Dendritic cell treated with granulocyte-macrophage colony-stimulating factor and Interleukin-4, amounts not matched to agents 40 ng/mL and 50 ng/mL, for 4 days (primary cell): Measurements from ENCODE around the gene OGN.

Experiments
- H3K27ac Mint-ChIP-seq: one replicate; pipeline ENCODE4 v1.8.0; 2022; ENCODE audit warnings: mild to moderate bottlenecking, mixed read lengths
- H3K27me3 Mint-ChIP-seq: one replicate; pipeline ENCODE4 v1.8.0; 2022; ENCODE audit warnings: mild to moderate bottlenecking, mixed read lengths
- H3K36me3 Mint-ChIP-seq: one replicate; pipeline ENCODE4 v1.8.0; 2022; ENCODE audit warnings: low read depth, mixed read lengths
- H3K4me1 Mint-ChIP-seq: one replicate; pipeline ENCODE4 v1.8.0; 2022; ENCODE audit warnings: low read depth, mixed read lengths
- H3K4me3 Mint-ChIP-seq: one replicate; pipeline ENCODE4 v1.8.0; 2022; ENCODE audit warnings: mild to moderate bottlenecking, moderate library complexity, mixed read lengths
- H3K9me3 Mint-ChIP-seq: one replicate; pipeline ENCODE4 v1.8.0; 2022; ENCODE audit warnings: mixed read lengths
- intact Hi-C: fragments of 100-400 bp; cut with micrococcal nuclease; formaldehyde crosslinking; loops from one replicate; pipeline ENCODE4 v1.15.0; 2022

OGN gene

DNA sequence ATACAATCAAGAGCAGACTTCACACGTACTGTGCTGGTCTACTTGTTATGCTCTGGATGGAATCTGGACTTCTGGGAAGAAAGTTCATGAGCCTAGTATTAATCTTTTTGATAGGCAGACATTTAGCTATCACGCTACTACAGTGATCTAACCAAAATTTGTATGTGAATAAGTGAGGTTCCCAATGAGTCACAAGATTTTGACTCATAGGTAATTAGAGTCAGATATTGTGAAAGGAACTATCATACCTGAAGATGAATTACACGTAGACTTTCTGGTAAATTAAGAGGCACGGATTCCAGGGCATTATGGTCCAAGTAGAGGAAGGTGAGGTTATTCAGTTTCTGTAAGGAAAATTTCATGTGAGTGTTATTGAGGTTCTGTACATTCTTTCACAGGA lies 18.4 kb downstream of the OGN start:
- Mint-ChIP-seq H3K9me3 (no peaks in the 10 kb centered on the region), H3K4me3 (no peak overlapping the region), H3K36me3 (no peaks in the 10 kb centered on the region), H3K27ac (no peak overlapping the region), H3K27me3 (no peaks in the 10 kb centered on the region), H3K4me1 (no peaks in the 10 kb centered on the region)
- intact Hi-C loops = no loop called here

GRCh38 chr9:92385477-92385876 lies 18.9 kb downstream of the OGN start:
- Mint-ChIP-seq H3K4me3 (no peak overlapping the region), H3K27ac (no peak overlapping the region), H3K36me3 (no peaks in the 10 kb centered on the region), H3K4me1 (no peaks in the 10 kb centered on the region), H3K27me3 (no peaks in the 10 kb centered on the region), H3K9me3 (no peaks in the 10 kb centered on the region)
- intact Hi-C loops = no loop called here

GRCh38 chr9:92385001-92385400 lies 19.4 kb downstream of the OGN start:
- H3K4me1 Mint-ChIP-seq = no peaks in the 10 kb centered on the region
- H3K4me3 Mint-ChIP-seq = no peak overlapping the region
- no peak overlapping the region for H3K27ac Mint-ChIP-seq
- intact Hi-C loops = no loop called here
- no peaks in the 10 kb centered on the region for H3K27me3 Mint-ChIP-seq
- H3K9me3 Mint-ChIP-seq = no peaks in the 10 kb centered on the region
- no peaks in the 10 kb centered on the region for H3K36me3 Mint-ChIP-seq

GRCh38 chr9:92384375-92384774 lies 20.0 kb downstream of the OGN start:
- no peaks in the 10 kb centered on the region for H3K27me3 Mint-ChIP-seq
- intact Hi-C loops = no loop called here
- no peaks in the 10 kb centered on the region for H3K4me1 Mint-ChIP-seq
- H3K27ac Mint-ChIP-seq = no peak overlapping the region
- no peak overlapping the region for H3K4me3 Mint-ChIP-seq
- no peaks in the 10 kb centered on the region for H3K36me3 Mint-ChIP-seq
- H3K9me3 Mint-ChIP-seq = no peaks in the 10 kb centered on the region

DNA sequence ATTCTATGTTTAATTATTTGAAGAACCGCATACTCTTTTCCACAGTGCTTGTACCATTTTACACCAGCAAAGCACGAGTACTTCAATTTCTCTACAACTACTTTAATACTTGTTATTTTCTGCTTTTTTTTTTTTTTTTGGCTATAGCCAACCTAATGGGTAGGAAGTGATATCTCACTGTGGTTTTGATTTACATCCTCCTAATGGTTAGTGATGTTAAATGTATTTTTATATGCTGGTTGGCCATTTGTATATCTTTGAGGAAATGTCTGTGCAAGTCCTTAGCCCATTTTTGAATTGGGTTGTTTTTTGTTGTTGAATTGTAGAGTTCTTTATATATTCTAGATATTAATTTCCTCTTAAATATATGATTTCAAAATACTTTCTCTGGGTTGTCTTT lies 22.6 kb downstream of the OGN start:
- Mint-ChIP-seq H3K4me3 (no peak overlapping the region), H3K27ac (no peak overlapping the region), H3K9me3 (no peaks in the 10 kb centered on the region), H3K27me3 (no peaks in the 10 kb centered on the region), H3K4me1 (no peaks in the 10 kb centered on the region), H3K36me3 (no peaks in the 10 kb centered on the region)
- intact Hi-C loops = no loop called here

- intact Hi-C loops = no loop called here
- Mint-ChIP-seq H3K4me1 (no peaks in the 10 kb centered on the region), H3K36me3 (no peaks in the 10 kb centered on the region), H3K9me3 (no peaks in the 10 kb centered on the region), H3K4me3 (no peak overlapping the region), H3K27ac (no peak overlapping the region), H3K27me3 (no peaks in the 10 kb centered on the region)
These were observed 23.8 kb downstream of the OGN start for GRCh38 chr9:92380603-92381002.

DNA sequence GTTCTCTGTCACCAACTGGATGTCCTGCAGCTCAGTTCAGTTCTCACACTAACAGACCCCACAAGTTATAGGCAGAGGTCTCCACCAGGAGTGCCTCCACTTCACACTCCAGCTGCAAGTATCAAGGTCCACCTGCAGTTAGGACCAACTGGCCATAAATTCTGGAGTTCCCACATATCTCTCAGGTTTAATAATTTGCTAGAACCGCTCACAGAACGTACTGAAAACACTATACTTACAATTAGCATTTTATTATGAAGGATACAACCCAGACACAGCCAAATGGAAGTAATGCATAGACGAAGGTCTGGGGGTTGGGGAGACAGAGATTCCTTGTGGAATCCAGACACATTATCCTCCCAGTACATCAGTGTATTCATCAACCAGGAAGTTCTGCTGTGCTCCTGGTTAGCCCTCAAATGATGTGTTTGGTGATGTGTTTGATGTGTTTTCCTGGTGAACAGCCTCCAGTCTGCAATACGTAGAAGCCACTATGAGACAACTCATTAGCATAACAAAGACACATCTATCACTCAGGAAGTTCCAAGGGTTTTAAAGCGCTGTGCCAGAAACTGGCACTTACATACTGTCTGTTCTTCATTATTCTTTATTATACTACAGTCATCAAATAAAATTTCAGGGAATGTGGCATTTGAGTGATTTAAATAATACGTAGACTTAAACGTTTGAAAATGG lies 25.4 kb downstream of the OGN start:
- peaks cover 15% of the 10 kb centered on the region for H3K9me3 Mint-ChIP-seq
- no peaks in the 10 kb centered on the region for H3K27me3 Mint-ChIP-seq
- intact Hi-C loops = no loop called here
- H3K4me3 Mint-ChIP-seq = no peak overlapping the region
- no peaks in the 10 kb centered on the region for H3K4me1 Mint-ChIP-seq
- no peak overlapping the region for H3K27ac Mint-ChIP-seq
- H3K36me3 Mint-ChIP-seq = peaks cover 2% of the 10 kb centered on the region

DNA sequence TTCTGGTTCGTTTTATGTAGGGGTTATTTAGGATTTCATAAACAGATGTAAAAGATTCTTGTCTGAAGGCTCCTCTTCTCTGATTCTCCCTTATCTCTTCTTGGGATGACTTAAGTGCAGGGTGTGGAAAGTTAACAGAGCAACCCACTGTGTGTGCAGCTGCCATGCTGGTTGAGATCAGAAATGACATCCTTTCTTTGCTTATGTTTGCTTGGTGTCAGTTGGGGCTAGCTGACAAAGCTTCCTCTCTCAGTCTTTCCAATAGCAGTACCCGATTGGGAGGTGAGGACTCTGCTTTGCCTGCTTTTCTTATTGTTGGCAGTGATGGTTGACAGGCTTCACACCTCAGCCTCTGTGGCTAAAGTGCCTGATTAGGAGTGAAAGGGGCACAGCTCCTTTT lies 26.5 kb downstream of the OGN start:
- H3K27ac Mint-ChIP-seq = no peak overlapping the region
- no peaks in the 10 kb centered on the region for H3K27me3 Mint-ChIP-seq
- H3K4me1 Mint-ChIP-seq = no peaks in the 10 kb centered on the region
- peaks cover 23% of the 10 kb centered on the region for H3K9me3 Mint-ChIP-seq
- peaks cover 8% of the 10 kb centered on the region for H3K36me3 Mint-ChIP-seq
- intact Hi-C loops = no loop called here
- H3K4me3 Mint-ChIP-seq = no peak overlapping the region

- Mint-ChIP-seq H3K9me3 (peaks cover 32% of the 10 kb centered on the region), H3K4me3 (no peak overlapping the region), H3K4me1 (no peaks in the 10 kb centered on the region), H3K27me3 (no peaks in the 10 kb centered on the region), H3K36me3 (peaks cover 15% of the 10 kb centered on the region), H3K27ac (no peak overlapping the region)
- intact Hi-C loops = no loop called here
These were observed 31.2 kb downstream of the OGN start for GRCh38 chr9:92373167-92373566.

DNA sequence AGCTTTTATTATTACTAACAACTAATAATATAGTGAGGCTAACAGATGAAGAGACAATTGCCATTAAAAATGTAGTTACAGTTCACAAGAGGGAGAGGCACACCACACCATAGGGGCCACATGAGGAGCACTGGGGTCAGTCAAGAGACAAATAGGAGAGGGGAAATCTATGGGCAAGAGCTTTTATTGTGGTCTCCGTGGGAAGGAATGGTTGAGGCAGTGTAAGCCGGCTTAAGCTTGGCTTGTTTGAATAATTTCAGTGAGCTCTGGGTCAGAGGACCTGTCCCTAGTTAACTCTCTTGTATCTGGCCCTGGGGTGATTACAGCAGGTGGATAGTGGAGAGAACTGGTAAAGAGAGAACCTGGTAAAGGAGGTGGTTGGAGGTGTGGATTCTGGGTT lies 35.3 kb downstream of the OGN start:
- peaks cover 13% of the 10 kb centered on the region for H3K36me3 Mint-ChIP-seq
- H3K27ac Mint-ChIP-seq = no peak overlapping the region
- H3K4me3 Mint-ChIP-seq = no peak overlapping the region
- intact Hi-C loops = no loop called here
- no peaks in the 10 kb centered on the region for H3K27me3 Mint-ChIP-seq
- peaks cover 18% of the 10 kb centered on the region for H3K9me3 Mint-ChIP-seq
- no peaks in the 10 kb centered on the region for H3K4me1 Mint-ChIP-seq

- intact Hi-C loops = no loop called here
- no peak overlapping the region for H3K4me3 Mint-ChIP-seq
- no peaks in the 10 kb centered on the region for H3K27me3 Mint-ChIP-seq
- H3K36me3 Mint-ChIP-seq = peaks cover 11% of the 10 kb centered on the region
- peaks cover 12% of the 10 kb centered on the region for H3K4me1 Mint-ChIP-seq
- H3K27ac Mint-ChIP-seq = peak overlapping the region; percentile 57
- H3K9me3 Mint-ChIP-seq = peaks cover 14% of the 10 kb centered on the region
These were observed 44.3 kb downstream of the OGN start for GRCh38 chr9:92360083-92360482.

DNA sequence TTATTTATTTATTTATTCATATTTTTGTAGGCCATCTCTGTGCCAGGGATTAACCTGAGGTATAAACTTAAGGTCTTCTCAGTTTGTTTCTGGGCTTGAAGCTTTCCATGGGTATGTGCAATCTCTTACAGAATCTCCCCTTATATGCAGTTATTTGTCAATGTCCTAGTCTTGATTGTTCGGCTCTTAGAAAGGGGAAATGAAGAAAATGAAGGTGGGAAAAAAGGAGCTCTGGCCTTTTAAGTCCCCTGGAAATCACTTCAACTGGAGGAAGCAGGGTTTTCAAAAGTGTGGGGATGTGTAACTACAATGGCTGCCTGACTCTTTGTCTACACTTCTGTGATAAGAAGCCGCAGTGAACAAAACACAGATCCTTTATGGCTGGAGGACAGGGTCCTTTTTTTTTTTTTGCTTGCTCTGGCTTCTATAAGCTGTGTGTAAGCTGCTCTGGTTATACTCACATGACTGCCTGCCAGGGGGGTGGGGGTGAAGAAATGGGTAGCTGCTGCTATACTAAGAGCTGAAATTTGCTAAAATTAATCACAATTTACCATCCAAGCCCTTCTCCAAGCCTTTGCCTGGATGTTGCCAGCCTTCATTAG lies 44.9 kb downstream of the OGN start:
- intact Hi-C loops = no loop called here
- H3K27ac Mint-ChIP-seq = peak overlapping the region; percentile 57
- H3K9me3 Mint-ChIP-seq = peaks cover 20% of the 10 kb centered on the region
- H3K27me3 Mint-ChIP-seq = no peaks in the 10 kb centered on the region
- peaks cover 12% of the 10 kb centered on the region for H3K4me1 Mint-ChIP-seq
- peaks cover 11% of the 10 kb centered on the region for H3K36me3 Mint-ChIP-seq
- no peak overlapping the region for H3K4me3 Mint-ChIP-seq

DNA sequence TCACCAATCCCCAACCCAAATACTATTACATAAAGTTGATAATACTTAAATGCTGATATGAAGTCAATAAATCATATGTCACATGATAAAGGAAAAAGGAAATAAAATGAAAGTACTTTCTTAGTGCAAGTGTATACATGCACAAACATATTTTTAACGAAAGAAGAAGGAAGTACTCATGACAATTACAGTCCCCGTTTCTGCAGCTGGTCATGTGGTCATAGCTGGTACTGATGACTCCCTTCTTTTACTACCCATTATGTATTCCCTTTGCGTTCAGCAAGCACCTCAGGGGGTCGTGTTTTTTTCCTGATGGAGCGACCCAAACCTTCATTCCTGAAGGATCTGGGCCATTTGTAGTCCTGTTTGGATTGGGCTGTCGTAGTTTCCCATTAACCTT lies 51.3 kb downstream of the OGN start:
- Mint-ChIP-seq H3K27ac (peak overlapping the region; percentile 82), H3K4me1 (peaks cover 13% of the 10 kb centered on the region), H3K4me3 (peak overlapping the region; percentile 39), H3K36me3 (peaks cover 20% of the 10 kb centered on the region), H3K27me3 (no peaks in the 10 kb centered on the region), H3K9me3 (peaks cover 22% of the 10 kb centered on the region)
- intact Hi-C loops = no loop called here

DNA sequence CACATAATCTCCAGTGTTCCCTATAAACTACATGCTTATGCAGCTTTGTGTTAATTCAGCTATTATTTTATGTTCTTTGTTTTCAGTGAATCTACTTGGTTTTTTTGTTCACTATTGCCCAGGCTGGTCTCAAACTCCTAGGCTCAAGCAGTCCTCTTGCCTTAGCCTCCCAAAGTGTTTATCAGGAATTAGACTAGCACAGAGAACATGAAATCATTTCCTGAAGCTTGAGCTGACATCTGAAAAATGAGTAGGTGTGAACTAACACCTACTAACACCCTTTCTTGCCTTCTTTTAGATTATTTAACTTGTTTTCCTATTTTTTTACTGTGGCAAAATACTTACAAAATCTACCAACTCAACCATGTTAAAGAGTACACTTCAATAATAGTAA lies 53.6 kb downstream of the OGN start:
- Mint-ChIP-seq H3K27me3 (no peaks in the 10 kb centered on the region), H3K36me3 (peaks cover 13% of the 10 kb centered on the region), H3K27ac (no peak overlapping the region), H3K4me3 (no peak overlapping the region), H3K9me3 (peaks cover 12% of the 10 kb centered on the region), H3K4me1 (peaks cover 13% of the 10 kb centered on the region)
- intact Hi-C loops = no loop called here
